B cell (primary cell): ENCODE results near the gene MINDY4B.

Source experiments
- CTCF ChIP-seq: fragments of 200-600 bp; IDR thresholded peaks from one replicate; pipeline ENCODE4 v1.8.0; 2022; ENCODE audit warnings: antibody characterized with exemption, mild to moderate bottlenecking
- EZH2 ChIP-seq: IDR thresholded peaks from 2 replicates; pipeline ENCODE4 v1.6.1; 2012; ENCODE audit warnings: borderline replicate concordance, low read depth, mild to moderate bottlenecking, moderate library complexity, low read length; ENCODE audit not compliant: insufficient read depth, poor library complexity, severe bottlenecking

GRCh38 chr3:150847433-150847832, 57.8 kb downstream of the MINDY4B start:
- TF ChIP-seq CTCF (no peak), EZH2 (no peak)
